AG04449 (cell line): Measurements from ENCODE around the gene GPR55.

ENCODE experiments used
- CTCF ChIA-PET: fragments of 350-600 bp; formaldehyde crosslinking; extraction: SDS; loops from one replicate; lab custom pipeline; 2021; ENCODE audit warnings: antibody characterized with exemption; lab: Yijun Ruan, JAX
- POLR2A ChIA-PET: fragments of 400-600, 350-600 bp; formaldehyde crosslinking; extraction: SDS; loops from one replicate; lab custom pipeline; 2020; ENCODE audit warnings: antibody characterized with exemption, inconsistent platforms; lab: Yijun Ruan, JAX
- DNase-seq: peaks from one replicate; pipeline ENCODE4 v3.0.0-alpha.2; 2010; ENCODE audit warnings: low read depth, low spot score
- H3K4me3 ChIP-seq: 2 replicates; pipeline ENCODE4 v1.5.1; 2011; ENCODE audit warnings: low read depth, mild to moderate bottlenecking, control low read depth, low read length
- CTCF ChIP-seq: IDR thresholded peaks from one replicate; pipeline ENCODE4 v1.5.1; 2011; ENCODE audit warnings: mild to moderate bottlenecking, moderate library complexity, low read length, control low read depth, inconsistent platforms; ENCODE audit not compliant: insufficient read depth; ENCODE audit errors: missing control alignments

GPR55 gene

GRCh38 chr2:230874876-230875275 is 50.2 kb downstream of the GPR55 start:
- ChIA-PET POLR2A (no interaction called here), CTCF (no interaction called here)
- no peak for TF ChIP-seq CTCF
- no peak for DNase-seq
- H3K4me3 ChIP-seq = no peak overlapping the region

GRCh38 chr2:230874456-230874855 is 50.6 kb downstream of the GPR55 start:
- no peak overlapping the region for H3K4me3 ChIP-seq
- DNase-seq = no peak
- ChIA-PET CTCF (no interaction called here), POLR2A (no interaction called here)
- no peak for TF ChIP-seq CTCF

- ChIA-PET CTCF (no interaction called here), POLR2A (no interaction called here)
- DNase-seq = no peak
- H3K4me3 ChIP-seq = no peak overlapping the region
- no peak for TF ChIP-seq CTCF
These were observed 51.2 kb downstream of the GPR55 start for GRCh38 chr2:230873661-230874401.

GRCh38 chr2:230872968-230873660 is 51.9 kb downstream of the GPR55 start:
- H3K4me3 ChIP-seq = no peak overlapping the region
- ChIA-PET CTCF (interaction anchor here (1.4 kb wide), 1 partner anchor 49 kb away, joined by 4 read pairs; no protein-coding TSS in a partner anchor), POLR2A (no interaction called here)
- TF ChIP-seq CTCF = no peak
- no peak for DNase-seq

- CTCF ChIA-PET = interaction anchor here (1.4 to 2.0 kb wide), 2 partner anchors 24 to 48 kb away, joined by 4 to 7 read pairs; no protein-coding TSS in a partner anchor
- H3K4me3 ChIP-seq = no peak overlapping the region
- POLR2A ChIA-PET = interaction anchor here (0.6 kb wide), 1 partner anchor 582 kb away, joined by 3 read pairs; no protein-coding TSS in a partner anchor
- DNase-seq = no peak
- no peak for TF ChIP-seq CTCF
These were observed 52.7 kb downstream of the GPR55 start for GRCh38 chr2:230872151-230872967.
